SU-DHL-6 (cell line): ENCODE results near the gene ATRNL1.
A peak's percentile ranks its signal among the peaks of the same experiment; 100 is the strongest.

Experiments
- H2AFZ ChIP-seq: fragments of 200-600 bp; sonication (generic); 2 replicates; pipeline ENCODE4 v1.6.1; 2014; ENCODE audit warnings: low read depth, mild to moderate bottlenecking, moderate library complexity, mixed read lengths, antibody characterized with exemption, low read length; ENCODE audit not compliant: severe bottlenecking
- H3F3A ChIP-seq: fragments of 200-600 bp; shearing (Covaris generic); 2 replicates; pipeline ENCODE4 v1.6.0; 2016; ENCODE audit warnings: antibody characterized with exemption, mild to moderate bottlenecking; ENCODE audit not compliant: insufficient read depth
- H3K27ac ChIP-seq: fragments of 200-600 bp; sonication (generic); 2 replicates; pipeline ENCODE4 v1.5.1; 2016; ENCODE audit warnings: low read depth, mild to moderate bottlenecking, low read length, moderate library complexity, mixed read lengths
- H3K27me3 ChIP-seq: fragments of 200-600 bp; sonication (generic), shearing (Covaris generic); 2 replicates; pipeline ENCODE4 v1.6.0; 2014; ENCODE audit warnings: mild to moderate bottlenecking, low read length
- H3K36me3 ChIP-seq: fragments of 200-600 bp; sonication (generic); 2 replicates; pipeline ENCODE4 v1.6.1; 2014; ENCODE audit warnings: mild to moderate bottlenecking, low read length, mixed read lengths
- H3K4me2 ChIP-seq: fragments of 300-600, 200-600 bp; shearing (Covaris generic), sonication (generic); 2 replicates; pipeline ENCODE4 v1.6.0; 2014; ENCODE audit warnings: low read length, low read depth, mild to moderate bottlenecking; ENCODE audit not compliant: poor library complexity, severe bottlenecking
- H3K4me3 ChIP-seq: fragments of 200-600 bp; sonication (generic); 2 replicates; pipeline ENCODE4 v1.5.1; 2014; ENCODE audit warnings: antibody characterized with exemption, low read length, mild to moderate bottlenecking, mixed read lengths; ENCODE audit not compliant: insufficient read depth, poor library complexity, severe bottlenecking
- H3K79me2 ChIP-seq: fragments of 200-600 bp; sonication (generic); 2 replicates; pipeline ENCODE4 v1.6.1; 2014; ENCODE audit warnings: mild to moderate bottlenecking, low read length, moderate library complexity; ENCODE audit not compliant: insufficient read depth
- H3K9ac ChIP-seq: fragments of 200-600 bp; sonication (generic); 2 replicates; pipeline ENCODE4 v1.7.0; 2014; ENCODE audit warnings: mild to moderate bottlenecking, low read length
- H3K9me2 ChIP-seq: fragments of 200-600 bp; sonication (generic); replicated peaks from 2 replicates; pipeline ENCODE4 v1.6.1; 2014; ENCODE audit warnings: low read length; ENCODE audit not compliant: insufficient read depth
- H3K9me3 ChIP-seq: fragments of 200-600 bp; sonication (generic); 2 replicates; pipeline ENCODE4 v1.6.1; 2014; ENCODE audit warnings: low read length, mixed read lengths; ENCODE audit not compliant: insufficient read depth
- H4K20me1 ChIP-seq: fragments of 200-600 bp; sonication (generic); 2 replicates; pipeline ENCODE4 v1.6.1; 2014; ENCODE audit warnings: low read depth, mild to moderate bottlenecking, antibody characterized with exemption, low read length, moderate library complexity, mixed read lengths
- CTCF ChIP-seq: fragments of 200-600 bp; sonication (generic); IDR thresholded peaks from one replicate; pipeline ENCODE4 v1.5.1; 2017; ENCODE audit warnings: antibody characterized with exemption, mild to moderate bottlenecking, low read length, moderate library complexity; ENCODE audit not compliant: insufficient read depth, poor library complexity, severe bottlenecking
- EZH2phosphoT487 ChIP-seq: fragments of 200-600 bp; sonication (generic), shearing (Covaris generic); conservative IDR thresholded peaks from 2 replicates; pipeline ENCODE4 v1.6.1; 2018; ENCODE audit warnings: mild to moderate bottlenecking, antibody characterized with exemption, low read length, moderate library complexity, mixed read lengths

ATRNL1 gene

GRCh38 chr10:115093286-115093775, at the start of gene ATRNL1:
Gene ATRNL1, plus strand, starts transcription at chr10:115093365. Its CDS starts 386 bp downstream, at chr10:115093751.
- Histone ChIP-seq H3K9ac (peak within 1 kb of the TSS; percentile 62), H3K9me2 (no peaks in the 10 kb centered on the region), H3K27me3 (no peaks in the 10 kb centered on the region), H3K9me3 (no peaks in the 10 kb centered on the region), H3K4me3 (peak within 1 kb of the TSS; percentile 53), H2AFZ (peak within 1 kb of the TSS; percentile 82), H3F3A (peaks cover 7% of the 10 kb centered on the region; the same call in 1 of the 2 replicates), H3K27ac (no peak within 1 kb of the TSS), H3K36me3 (no peaks in the 10 kb centered on the region), H4K20me1 (no peaks in the 10 kb centered on the region), H3K4me2 (peak within 1 kb of the TSS; percentile 46), H3K79me2 (no peaks in the 10 kb centered on the region)
- TF ChIP-seq EZH2phosphoT487, result no peak
- TF ChIP-seq CTCF, result no peak

GRCh38 chr10:115043719-115044118, 49.4 kb upstream of the ATRNL1 start:
- no peak for TF ChIP-seq CTCF
- TF ChIP-seq EZH2phosphoT487, result no peak
- Histone ChIP-seq H3K4me3 (no peak overlapping the region), H4K20me1 (no peaks in the 10 kb centered on the region), H3K9me2 (no peaks in the 10 kb centered on the region), H3K27ac (no peak overlapping the region), H3K36me3 (no peaks in the 10 kb centered on the region), H3K9me3 (no peaks in the 10 kb centered on the region), H3F3A (no peaks in the 10 kb centered on the region), H3K27me3 (no peaks in the 10 kb centered on the region), H3K4me2 (no peak overlapping the region), H3K9ac (no peak overlapping the region), H2AFZ (no peak overlapping the region), H3K79me2 (no peaks in the 10 kb centered on the region)

- H3K27ac ChIP-seq, result no peak overlapping the region
- no peaks in the 10 kb centered on the region for H3K27me3 ChIP-seq
- H3K79me2 ChIP-seq, result no peaks in the 10 kb centered on the region
- TF ChIP-seq CTCF (no peak), EZH2phosphoT487 (no peak)
- no peaks in the 10 kb centered on the region for H4K20me1 ChIP-seq
- no peaks in the 10 kb centered on the region for H3F3A ChIP-seq
- H3K4me2 ChIP-seq, result no peak overlapping the region
- H3K9me2 ChIP-seq, result no peaks in the 10 kb centered on the region
- H3K9me3 ChIP-seq, result no peaks in the 10 kb centered on the region
- no peak overlapping the region for H3K4me3 ChIP-seq
- no peak overlapping the region for H3K9ac ChIP-seq
- no peaks in the 10 kb centered on the region for H3K36me3 ChIP-seq
- no peak overlapping the region for H2AFZ ChIP-seq
These were observed 48.3 kb upstream of the ATRNL1 start for GRCh38 chr10:115044891-115045290.
